Left renal cortex interstitium (tissue), 4 donors: Measurements from ENCODE around the gene DLGAP1. TPM values are rescaled to one million over a fixed set of nuclear protein-coding genes. Genes with fewer than 3 reads are reported as not detected.
"Not testable (repeated sequence)": the region's sequence is repeated elsewhere in the genome, so short reads cannot be mapped to it uniquely, and the experiment has no call there.

Experiments used
- DNase-seq, 4 donors: peaks; one replicate each; pipeline ENCODE4 v3.0.0-alpha.2; 2013; ENCODE audit warnings: low read depth in 4 of 4, low spot score in 2 of 4, missing footprints in 1 of 4
- polyA plus RNA-seq, 4 donors: library from polyadenylated mRNA; unstranded; fragments of 120-200 nt; gene quantifications; one replicate each; pipeline ENCODE4 v1.2.1, GENCODE V29; 2013; ENCODE audit not compliant: insufficient read length in 4 of 4

DLGAP1 gene
- polyA plus RNA-seq, 4 donors: 4.1 to 5.3 (median 4.9) TPM

DNA sequence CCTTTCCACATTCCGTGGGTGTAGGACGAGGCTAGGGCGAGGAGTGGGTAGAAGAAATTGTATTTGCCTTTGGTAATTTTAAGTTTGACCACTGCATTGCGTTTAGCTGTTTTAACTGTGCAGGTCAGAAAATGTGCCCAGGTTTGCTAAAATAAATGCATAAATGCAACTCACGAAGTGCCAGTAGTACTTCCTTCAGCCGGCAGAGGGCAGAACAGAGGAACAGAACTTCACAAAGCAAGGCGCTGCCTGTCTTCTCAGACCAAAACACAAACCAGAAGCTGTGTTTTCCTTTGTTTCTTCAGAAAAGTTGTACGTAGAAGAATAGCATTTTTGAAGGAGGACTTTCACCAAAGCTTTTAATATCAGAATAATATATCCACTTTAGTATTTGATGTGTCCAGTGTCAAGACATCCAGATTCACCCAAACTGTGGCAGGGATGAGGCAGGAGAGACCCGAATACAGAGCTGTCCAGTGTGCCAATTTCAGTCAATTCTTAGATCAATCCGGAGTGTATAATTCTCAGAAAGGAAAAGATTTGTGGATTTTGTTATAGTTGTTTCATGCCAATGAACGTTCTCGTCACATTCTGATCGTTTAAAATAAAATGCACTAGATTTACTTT, 348.6 kb downstream of the DLGAP1 start:
- DNase-seq: peak; percentile 15 to 73 (median 38)

DNA sequence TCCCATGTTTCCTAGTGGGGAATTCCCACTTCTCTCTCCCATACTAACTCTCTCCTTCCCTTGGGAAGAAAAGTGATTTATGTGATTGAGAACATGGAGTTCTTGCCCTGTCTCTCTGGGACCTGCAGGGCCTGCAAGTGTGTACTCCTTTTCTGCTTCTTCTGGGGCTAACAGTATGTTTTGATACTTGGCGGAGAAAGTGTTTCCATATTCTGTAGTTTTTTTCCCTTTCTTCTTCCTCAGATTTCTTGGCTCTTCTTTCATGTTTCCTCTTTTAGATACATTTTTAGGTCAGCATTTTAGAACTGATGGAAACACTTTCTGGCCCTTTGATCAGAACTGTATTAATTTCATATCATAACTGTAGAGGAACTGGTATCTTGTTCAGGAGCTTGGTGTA, 352.2 kb downstream of the DLGAP1 start:
- no peak for DNase-seq

DNA sequence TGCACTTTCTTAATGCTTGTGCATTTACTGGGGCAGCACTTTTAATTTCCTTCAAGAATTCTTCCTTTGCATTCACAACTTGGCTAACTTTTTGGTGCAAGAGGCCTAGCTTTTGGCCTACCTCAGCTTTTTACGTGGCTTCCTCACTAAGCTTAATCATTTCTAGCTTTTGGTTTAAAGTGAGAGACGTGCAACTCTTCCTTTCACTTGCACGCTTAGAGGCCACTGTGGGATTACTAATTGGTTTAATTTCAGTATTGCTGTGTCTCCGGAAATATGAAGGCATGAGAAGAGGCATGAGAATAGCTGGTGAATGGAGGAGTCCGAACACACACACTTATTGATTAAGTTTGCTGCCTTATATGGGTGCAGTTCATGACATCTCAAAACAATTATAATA, 354.1 kb downstream of the DLGAP1 start:
- no peak for DNase-seq

DNA sequence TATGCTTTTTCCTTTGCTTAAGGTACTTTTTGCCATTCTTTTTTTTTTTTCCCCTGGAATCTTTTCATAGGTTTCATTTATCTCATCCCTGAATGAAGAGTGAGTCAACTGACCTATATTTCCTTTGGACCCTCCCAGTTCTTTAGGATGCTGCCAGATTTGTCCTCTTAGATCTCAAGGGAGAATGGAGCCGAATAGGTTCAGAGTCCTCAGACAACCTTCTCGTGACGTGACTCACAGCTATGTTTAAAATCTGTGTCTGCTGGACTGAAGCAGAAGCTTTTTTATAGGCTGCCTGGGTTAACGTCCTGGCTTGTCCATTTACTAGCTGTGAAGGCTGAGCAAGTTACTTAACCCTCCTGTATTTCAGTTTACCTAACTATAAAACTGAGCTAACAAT, 358.6 kb downstream of the DLGAP1 start:
- DNase-seq: no peak

DNA sequence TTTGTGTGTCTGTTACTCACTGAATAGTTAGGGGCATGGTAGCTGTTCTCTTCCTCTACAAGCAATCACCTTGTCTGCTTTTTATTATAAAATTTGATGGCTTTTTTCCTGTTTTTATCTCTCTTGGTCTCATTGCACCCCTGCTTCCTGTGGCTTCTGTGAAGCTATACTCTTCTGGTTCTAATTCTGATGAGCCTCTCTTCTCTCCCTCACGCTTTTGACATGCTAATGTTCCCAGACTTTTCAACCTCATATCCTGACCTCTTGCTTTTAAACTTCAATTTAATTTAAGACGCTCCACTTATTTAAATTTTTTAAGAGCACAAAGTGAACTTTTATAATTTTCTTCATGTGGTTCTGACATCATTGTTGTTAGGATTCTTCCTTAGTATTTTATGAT, 361.4 kb downstream of the DLGAP1 start:
- no peak for DNase-seq

GRCh38 chr18:4084382-4084900, 370.7 kb downstream of the DLGAP1 start:
- no peak for DNase-seq

GRCh38 chr18:4078246-4078645, 376.9 kb downstream of the DLGAP1 start:
- DNase-seq: no peak

DNA sequence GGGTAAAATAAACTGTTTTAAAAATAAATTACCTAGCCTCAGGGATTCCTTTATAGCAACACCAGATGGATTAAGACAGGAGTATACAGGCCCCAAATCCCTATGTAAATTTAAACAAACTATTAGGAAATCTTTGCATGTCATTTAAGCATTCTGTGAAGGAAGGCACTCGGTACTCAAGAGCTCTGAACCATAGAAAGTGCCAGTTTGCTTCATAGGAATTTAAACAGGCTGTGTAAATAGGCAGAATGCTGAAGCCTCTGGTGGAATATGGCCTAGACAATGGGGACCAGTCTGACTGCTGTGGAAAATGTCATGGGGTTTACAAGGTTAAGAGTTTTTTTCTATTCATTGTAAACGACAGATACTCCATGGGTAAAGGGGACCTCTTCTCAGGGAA, 377.4 kb downstream of the DLGAP1 start:
- no peak for DNase-seq

DNA sequence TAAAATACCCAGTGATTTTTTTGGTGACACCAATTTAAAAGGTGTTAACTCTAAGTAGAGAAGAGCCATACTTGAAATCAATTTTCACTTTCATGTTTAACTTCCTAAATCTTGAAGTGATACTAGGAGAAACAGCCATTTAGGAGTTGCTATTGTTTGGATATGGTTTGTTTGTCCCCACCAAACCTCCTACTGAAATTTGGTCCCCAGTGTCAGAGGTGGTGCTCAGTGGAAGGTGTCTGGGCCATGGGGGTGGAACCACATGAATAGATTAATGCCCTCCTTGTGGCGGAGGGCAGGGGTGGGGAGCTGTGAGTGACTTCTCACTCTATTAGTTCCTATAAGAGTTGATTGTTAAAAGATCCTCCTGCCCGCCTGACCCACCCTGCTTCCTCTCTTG, 377.9 kb downstream of the DLGAP1 start:
- DNase-seq: no peak

GRCh38 chr18:4074647-4075046, 380.5 kb downstream of the DLGAP1 start:
- DNase-seq: no peak

- no peak for DNase-seq
Observed at GRCh38 chr18:4069183-4069582, 385.9 kb downstream of the DLGAP1 start.

DNA sequence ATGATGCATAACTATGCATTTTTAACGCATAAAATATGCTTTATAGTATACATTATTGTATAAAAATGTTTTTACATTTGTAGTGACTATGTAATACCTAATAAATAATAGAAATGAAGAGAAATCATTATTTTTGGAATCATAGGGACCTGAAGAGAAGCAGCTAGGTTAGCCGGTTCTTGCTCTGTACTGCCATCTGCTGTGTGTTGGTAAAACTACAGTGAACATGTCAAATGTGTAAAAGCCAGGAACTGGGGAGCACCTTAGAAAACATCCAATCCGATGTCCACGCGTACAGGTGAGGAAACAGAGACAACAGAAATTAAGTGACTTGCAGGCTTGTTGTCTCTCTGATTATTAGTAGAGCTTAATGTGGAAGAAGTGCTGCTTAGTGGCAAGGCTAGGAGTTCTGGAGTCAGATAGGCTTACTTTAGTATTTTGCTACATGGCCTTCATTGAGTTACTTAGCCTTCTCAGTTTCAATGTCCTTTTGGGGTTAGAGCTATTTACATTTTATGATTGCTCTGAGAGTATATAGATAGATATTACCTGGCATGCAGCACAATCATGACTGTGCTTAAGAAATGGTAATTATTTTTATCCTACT, 386.5 kb downstream of the DLGAP1 start:
- DNase-seq: peak; percentile 6 to 34 (median 12)

DNA sequence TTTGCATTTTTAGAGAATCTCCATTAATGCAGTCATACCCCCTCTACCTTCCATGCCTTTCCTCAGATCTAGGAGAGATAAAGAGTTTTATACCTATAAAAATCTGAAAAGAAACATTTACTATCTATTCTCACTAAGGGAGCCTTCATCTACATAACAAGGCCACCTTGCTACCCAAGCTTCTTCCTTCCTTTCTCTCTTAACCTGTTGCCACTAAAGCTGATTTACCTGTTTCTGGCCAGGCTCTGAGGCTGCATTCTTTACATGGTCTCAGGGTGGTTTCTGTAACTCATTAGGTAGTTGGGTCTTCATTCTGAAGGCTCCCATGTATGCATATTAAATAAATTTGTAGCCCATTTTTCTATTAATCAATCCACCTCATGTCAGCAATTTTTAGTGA, 391.6 kb downstream of the DLGAP1 start:
- no peak for DNase-seq

GRCh38 chr18:4060427-4061281, 394.5 kb downstream of the DLGAP1 start:
- DNase-seq: no peak

DNA sequence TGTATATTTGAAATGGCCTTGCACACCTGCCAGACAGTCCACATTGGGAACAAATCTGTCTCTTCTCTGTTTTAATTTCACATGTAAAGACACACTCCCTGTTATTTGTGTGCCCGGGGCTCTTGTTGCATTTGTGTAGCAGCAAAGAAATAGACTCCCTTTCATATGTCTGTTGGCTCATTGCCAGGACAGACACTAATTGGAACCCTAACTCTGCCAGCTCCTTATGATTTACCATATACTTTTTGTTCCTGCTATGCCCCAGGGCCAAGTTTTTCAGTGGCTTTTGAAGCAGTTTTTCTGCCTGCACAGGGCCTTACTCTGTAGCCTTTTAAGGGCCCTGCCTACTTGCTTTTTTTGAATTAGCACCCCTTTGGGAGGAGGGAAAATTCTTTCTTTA, 396.9 kb downstream of the DLGAP1 start:
- DNase-seq: no peak

GRCh38 chr18:4040391-4041092, 414.6 kb downstream of the DLGAP1 start:
- DNase-seq: no peak

DNA sequence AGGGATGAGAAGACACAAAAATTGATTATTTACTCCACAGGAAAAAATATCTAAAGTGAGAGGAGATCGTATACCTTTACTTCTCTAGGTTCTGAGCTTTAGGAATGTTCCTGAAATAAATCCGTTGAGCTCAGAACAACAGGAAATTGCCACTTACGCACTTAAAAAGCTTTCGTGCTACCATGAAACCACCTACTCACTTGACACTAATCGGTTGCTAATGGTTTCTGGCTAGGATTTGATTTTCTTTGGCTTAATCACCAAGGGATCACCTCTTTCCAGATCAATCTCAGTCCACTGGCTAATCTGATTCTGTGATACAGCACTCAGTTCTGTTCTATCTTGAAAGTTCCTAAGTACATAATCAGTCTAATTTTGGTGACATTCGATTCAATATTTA, 419.6 kb downstream of the DLGAP1 start:
- DNase-seq: no peak

DNA sequence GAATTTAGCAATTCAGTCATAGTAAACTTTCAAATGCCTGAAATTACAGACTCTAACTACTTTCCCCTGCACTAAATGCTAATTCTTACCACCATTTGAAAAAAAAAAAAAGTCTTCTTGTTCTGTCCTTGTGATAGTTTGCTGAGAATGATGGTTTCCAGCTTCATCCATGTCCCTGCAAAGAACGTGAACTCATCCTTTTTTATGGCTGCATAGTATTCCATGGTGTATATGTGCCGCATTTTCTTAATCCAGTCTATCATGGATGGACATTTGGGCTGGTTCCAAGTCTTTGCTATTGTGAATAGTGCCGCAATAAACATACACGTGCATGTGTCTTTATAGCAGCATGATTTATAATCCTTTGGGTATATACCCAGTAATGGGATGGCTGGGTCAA, 420.3 kb downstream of the DLGAP1 start:
- not testable (repeated sequence) for DNase-seq

DNA sequence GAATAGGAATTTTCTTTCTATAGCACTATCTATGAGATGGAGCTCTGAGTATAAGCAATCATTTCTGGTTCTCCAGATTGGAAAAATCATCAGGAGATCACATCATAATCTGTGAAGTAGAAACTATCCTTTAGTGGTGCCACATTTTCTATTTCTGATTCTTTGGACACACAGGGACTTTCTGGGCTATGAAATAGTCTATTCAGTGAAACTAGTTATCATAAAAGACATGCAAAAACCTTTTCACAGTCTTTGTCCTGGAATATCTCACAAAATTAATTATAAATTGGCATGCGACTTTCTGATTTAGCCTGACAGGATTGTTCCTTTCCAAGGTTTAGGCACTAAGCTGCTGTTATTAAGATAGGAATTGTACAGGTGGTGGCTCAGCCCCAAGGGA, 428.6 kb downstream of the DLGAP1 start:
- no peak for DNase-seq

- DNase-seq: no peak
Observed at GRCh38 chr18:4024702-4025101, 430.4 kb downstream of the DLGAP1 start.

- DNase-seq: not testable (repeated sequence)
Observed at GRCh38 chr18:4022749-4023148, 432.4 kb downstream of the DLGAP1 start.
